GM21360 (cell line): ENCODE data around the gene SAMM50.
A peak's percentile ranks its signal among the peaks of the same experiment; 100 is the strongest.
"Not testable (repeated sequence)": the region's sequence is repeated elsewhere in the genome, so short reads cannot be mapped to it uniquely, and the experiment has no call there.

Experiments used
- ATAC-seq: cut with Tn5 transposase; IDR thresholded peaks from one replicate; pipeline ENCODE4 v1.9.1; 2021; ENCODE audit warnings: mild to moderate bottlenecking, moderate library complexity; ENCODE audit not compliant: unreplicated experiment

SAMM50 gene

GRCh38 chr22:43999378-43999777 lies 44.1 kb downstream of the SAMM50 start:
- no peak for ATAC-seq

DNA sequence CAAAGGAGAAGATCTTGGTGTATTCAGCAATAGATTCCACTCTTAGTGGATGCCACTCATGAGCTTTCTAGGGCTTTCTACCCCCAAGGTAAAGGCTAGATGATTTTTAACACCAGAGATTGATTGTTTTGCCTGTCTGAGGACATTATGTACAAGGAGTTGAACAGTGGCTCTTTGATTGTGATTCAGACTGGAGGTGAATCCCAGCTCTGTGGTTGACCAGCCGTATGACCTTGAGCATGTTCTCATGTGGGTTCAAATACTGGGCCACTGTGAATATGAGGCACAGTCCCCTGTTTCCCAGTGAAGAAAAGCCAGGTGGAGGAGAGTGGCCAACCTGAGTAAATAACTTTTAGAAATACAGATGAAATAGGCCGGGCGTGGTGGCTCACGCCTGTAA lies 44.9 kb downstream of the SAMM50 start:
- no peak for ATAC-seq

DNA sequence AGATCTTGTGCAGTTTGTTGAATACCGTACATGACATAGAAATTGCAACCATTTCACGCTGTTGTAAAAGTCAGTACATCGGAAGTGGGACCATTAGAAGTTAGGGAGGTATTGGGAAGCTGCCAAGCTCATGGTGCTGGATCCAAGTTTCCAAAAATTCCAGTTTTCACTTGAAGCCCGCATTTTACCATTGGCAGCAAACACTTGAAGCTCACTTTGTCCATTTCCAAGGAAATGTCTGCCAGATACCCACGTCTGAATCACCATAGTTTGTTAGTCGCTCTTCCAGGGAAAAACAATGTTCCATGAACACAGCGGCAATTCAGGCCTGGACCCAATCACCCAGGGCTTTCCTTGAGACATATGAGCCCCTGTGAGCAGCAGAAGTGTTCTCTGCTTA lies 46.3 kb downstream of the SAMM50 start:
- no peak for ATAC-seq

DNA sequence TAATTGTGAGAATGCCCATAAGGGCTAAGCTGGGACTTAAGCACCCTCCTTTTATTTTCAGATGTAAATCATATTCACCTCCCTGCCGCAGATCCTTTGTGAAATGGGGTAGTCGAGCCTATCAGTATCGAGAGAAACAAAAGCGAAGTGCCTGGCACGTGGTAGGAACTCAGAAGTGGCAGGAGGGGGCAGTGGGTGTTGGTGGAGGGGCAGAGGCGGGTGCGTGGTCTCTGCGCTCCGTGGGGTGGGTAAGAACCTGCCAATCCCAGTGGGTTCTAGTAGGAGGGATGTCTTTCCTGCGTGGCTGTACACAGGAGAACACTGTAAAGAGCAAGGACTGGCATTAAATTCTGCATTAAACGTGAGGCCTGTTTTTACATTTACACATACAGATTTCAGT lies 47.1 kb downstream of the SAMM50 start:
- ATAC-seq = no peak

- ATAC-seq = no peak
These were observed 47.8 kb downstream of the SAMM50 start for GRCh38 chr22:44002997-44003396.

- ATAC-seq = no peak
These were observed 48.3 kb downstream of the SAMM50 start for GRCh38 chr22:44003405-44004103.

DNA sequence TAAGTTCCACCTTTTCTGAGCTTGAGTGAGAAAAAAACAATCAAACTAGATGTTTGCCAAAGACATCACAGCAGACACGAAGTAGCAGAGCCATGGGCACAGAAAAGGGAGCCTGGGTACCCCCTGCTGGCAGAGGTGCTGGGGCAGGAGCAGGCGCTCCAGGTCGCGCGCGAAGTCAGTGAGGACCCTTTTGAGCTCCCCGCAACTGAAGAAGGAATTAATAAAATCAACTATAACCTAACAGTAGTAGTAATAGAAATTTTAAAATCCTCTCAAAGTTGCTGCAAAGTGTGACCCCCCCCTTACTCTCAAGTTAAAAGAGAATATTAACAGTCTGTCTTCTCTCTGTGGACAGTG lies 48.8 kb downstream of the SAMM50 start:
- no peak for ATAC-seq

- no peak for ATAC-seq
These were observed 50.3 kb downstream of the SAMM50 start for GRCh38 chr22:44005524-44005923.

- ATAC-seq = no peak
These were observed 56.9 kb downstream of the SAMM50 start for GRCh38 chr22:44012162-44012561.

DNA sequence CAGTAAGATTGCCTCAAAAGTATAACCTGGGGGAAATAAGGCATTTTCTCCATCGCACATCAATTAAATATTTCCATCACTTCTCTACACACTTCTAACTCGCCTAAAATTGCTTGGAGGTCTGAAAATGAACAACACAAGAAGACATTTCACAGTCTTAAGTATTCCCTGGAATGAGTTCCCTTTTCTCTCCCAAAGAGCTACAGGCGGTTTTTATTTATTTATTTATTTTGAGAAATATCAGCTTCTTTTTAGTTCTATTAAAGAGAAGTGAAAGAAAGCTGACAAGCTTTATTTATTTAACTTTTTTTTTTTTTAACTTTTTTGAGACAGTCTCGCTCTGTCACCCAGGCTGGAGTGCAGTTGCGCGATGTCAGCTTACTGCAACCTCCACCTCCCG lies 57.3 kb downstream of the SAMM50 start:
- no peak for ATAC-seq

GRCh38 chr22:44014241-44014640 lies 59.0 kb downstream of the SAMM50 start:
- ATAC-seq = no peak

- not testable (repeated sequence) for ATAC-seq
These were observed 61.3 kb downstream of the SAMM50 start for GRCh38 chr22:44016586-44016985.

DNA sequence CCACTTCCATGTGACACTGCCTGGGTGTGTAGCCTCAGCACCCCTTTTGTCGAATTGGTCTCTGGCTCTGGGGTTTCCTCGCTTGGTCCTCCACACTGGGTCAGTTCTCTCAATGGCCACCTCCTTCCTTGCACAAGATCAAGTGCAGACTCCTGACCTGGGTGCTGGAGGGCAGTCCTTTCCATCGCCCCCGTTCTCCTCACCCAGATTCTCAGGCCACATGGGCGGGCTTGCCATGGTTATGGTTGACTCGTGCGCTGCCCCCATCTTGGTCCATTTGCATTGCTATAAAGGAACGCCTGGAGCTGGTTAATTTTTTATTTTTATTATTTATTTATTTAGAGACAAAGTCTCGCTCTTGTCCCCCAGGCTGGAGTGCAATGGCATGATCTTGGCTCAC lies 63.4 kb downstream of the SAMM50 start:
- ATAC-seq = no peak

DNA sequence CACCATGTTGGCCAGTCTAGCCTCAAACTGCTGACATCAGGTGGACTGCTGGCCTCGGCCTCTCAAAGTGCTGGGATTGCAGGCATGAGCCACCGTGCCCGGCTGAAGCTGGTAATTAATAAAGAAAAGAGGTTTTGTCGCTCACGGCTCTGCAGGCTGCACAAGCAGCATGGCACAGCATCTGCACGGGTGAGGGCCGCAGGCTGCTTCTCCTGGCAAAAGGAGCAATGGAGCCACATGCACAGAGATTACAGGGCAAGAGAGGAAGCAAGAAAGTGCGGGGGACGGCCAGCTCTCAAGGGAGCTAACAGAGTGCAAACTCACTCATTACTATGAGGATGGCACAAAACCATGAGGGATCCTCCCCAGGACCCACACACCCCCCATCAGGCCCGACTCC lies 64.2 kb downstream of the SAMM50 start:
- no peak for ATAC-seq

DNA sequence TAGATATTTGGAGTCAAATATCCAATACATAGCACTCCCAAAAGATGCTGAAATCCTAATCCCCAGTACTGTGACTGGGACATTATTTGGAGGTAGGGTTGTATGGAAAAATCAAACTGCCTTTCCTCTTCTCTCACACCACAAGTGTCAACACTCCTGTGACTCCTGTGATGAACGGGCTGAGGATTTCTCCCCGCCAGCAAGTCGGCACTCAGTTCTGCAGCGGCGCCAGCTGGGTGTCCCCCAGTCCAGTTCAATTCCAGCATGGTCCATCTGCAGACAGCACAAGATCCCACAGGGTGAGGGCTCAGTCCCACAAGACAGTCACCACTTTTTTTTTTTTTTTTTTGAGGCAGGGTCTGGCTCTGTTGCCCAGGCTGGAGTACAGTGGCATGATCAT lies 64.6 kb downstream of the SAMM50 start:
- no peak for ATAC-seq

DNA sequence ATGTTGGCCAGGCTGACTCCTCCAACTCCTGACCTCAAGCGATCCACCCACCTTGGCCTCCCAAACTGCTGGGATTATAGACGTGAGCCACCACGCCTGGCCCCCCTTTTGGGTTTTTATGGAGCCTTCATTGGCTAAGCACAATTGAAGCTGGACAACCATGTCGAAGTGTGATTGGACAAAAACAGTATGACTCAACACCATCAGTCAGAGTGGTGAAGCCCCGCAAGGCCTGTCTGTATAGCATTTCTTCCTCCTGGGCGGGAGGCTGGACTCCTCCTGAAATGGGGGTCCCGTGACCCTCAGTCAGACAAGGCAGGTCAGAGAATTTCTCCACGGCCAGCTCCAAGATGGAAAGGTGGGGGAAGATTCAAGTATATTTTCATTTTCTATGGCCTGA lies 65.7 kb downstream of the SAMM50 start:
- no peak for ATAC-seq

DNA sequence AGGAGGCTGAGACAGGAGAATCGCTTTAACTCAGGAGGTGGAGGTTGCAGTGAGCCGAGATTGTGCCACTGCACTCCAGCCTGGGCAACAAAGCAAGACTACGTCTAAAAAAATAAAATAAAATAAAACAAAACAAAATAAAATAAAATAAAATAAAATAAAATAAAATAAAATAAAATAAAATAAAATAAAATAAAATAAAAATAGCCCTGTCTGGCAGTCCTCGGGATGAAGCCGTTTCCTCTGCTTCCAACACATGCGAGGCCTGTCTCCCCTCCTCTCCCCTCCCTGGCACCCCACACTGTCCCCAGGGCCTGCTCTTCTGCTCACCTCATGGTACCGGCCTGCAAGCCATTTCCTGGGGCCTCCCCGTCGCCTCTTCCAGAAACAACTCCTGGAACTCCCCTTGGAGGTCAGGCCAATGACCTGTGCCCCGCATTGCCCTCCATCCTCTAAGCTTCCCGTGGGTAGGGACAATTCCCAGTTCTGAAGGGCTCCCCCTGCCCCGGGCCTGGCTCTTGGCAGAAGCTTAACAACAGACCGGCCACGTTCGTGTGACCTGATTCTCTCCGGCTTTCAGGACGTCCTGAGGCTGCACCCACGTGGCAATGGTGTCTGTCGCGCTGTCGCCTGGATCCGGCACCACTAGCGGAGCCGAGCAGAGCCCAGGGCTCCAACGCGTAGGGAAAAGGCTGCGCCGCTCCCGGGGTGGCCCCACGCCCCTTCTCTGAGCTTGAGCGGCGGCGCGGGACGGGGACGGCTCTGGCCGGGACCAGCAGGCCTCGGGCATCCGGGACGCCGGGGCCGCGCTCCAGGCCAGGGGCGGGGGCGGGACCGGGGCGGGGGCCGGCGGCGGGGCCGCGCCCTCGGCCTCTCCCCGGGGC lies 68.4 kb downstream of the SAMM50 start:
- ATAC-seq = no peak

DNA sequence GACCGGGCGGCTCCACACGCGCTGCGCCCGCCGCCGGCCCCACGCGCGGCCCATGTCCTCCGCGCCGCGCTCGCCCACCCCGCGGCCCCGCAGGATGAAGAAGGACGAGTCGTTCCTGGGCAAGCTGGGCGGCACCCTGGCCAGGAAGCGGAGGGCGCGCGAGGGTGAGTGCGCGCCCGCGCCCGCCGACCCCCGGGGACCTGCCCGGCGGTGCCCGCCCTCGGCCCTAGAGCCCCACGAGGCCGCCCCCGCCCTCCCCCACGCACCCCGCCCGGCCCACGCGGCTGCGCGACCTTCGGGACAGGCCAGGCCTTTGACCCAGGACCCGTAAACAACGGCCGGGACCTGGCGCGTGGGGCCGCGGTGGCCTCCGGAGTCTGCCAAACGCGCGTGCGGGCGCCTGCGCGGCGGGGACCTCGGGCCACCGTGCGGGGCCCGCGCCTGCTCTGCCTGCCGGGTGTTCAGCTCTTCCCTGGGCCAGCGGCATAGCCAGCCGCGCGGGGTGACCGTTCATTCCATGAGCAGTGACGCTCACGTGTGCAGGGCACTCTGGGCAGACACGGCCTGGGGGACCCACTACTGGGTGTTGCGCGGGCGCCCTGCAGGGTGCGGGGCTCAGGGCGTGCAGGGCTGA lies 69.2 kb downstream of the SAMM50 start, which contains the start of gene PARVB:
Gene PARVB, plus strand, starts transcription at position 15 of the 634 bp plus-strand sequence. Its CDS starts 38 bp downstream, at position 53.
- ATAC-seq = no peak

DNA sequence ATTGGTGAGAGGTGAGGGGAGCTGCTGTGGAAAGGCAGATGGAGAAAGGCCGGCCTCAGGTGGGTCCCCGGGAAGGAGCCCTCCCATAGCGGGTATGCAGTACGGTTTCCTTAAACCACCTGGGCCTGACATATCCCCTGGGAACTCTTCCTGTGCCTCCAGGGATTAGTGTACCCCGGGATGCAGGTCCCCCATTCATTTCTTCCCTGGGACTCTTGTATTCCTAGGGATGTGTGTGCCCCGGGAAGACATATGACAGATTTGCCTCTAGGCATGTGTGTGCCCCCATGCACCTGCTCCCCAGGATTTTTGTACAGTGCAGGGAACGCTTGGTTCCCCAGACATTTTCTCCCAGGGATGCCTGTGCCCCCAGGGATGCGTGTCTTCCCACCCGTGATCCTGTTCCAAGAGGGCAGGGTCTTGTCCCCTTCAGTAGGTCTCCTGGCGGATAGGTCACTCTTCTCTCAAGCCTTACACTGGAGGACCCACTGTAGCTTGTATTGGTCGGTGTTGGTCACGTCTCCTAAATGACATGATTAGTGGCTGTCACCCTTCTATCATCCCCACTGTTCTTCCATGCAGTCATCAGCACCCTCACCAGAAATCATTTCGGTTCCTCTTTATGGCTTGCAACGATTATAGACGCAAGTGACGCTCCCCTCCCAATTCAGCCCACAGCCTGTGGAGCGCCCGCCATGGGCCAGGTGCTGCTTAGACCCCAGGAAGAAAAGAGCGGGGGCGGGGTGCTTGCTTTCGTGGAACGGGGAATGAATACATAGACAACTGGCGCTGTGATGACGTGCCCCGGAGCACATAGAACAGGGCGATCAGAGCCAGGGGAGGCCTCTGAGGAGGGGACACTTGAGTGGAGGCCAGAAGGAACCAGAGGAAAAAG lies 70.2 kb downstream of the SAMM50 start:
- ATAC-seq = peak; percentile 54

GRCh38 chr22:44026066-44026629 lies 70.9 kb downstream of the SAMM50 start:
- ATAC-seq = no peak
